ENCODE measurements around the gene PGLYRP3.

PGLYRP3 gene

GRCh38 chr1:153306303-153307220 lies 6.2 kb downstream of the PGLYRP3 start (continued):
- TF ChIP-seq ZBTB10 (tag by site-specific recombination; IDR thresholded peaks at IDR 0.05) = no peak
- TF ChIP-seq BCL6B (tag by site-specific recombination; IDR thresholded peaks at IDR 0.05) = no peak
- TF ChIP-seq MZF1 (tag by site-specific recombination; IDR thresholded peaks at IDR 0.05; ENCODE audit: borderline replicate concordance) = no peak
- no peak for TF ChIP-seq ZNF501 (tag by site-specific recombination; IDR thresholded peaks at IDR 0.05)
- no peak for TF ChIP-seq ZSCAN30 (tag by site-specific recombination; IDR thresholded peaks at IDR 0.05)

- Histone ChIP-seq H3K36me3 (ENCODE audit: control insufficient read depth in 2 of 2, insufficient read depth in 1 of 2, low read length in 2 of 2) (no peaks in the 10 kb centered on the region), H3K4me1 (ENCODE audit: control insufficient read depth, insufficient read depth, low read length) (no peaks in the 10 kb centered on the region), H3K4me3 (ENCODE audit: low read depth, low read length) (no peak overlapping the region), H3K9me3 (ENCODE audit: control insufficient read depth, insufficient read depth, low read depth, low read length) (no peaks in the 10 kb centered on the region), H3K27ac (ENCODE audit: extremely low read depth, low read depth, low read length) (no peak overlapping the region)
- ChIA-PET POLR2A (no interaction called here), CTCF (interaction anchor here (0.9 kb wide), 1 partner anchor 18 kb away, joined by 3 read pairs; no protein-coding TSS in a partner anchor)
- no peak for TF ChIP-seq ZNF514 (tag by site-specific recombination; IDR thresholded peaks at IDR 0.05)
These were observed 7.1 kb downstream of the PGLYRP3 start for GRCh38 chr1:153305682-153306081.

GRCh38 chr1:153302308-153302707 lies 10.4 kb downstream of the PGLYRP3 start:
- Histone ChIP-seq H3K4me3 (ENCODE audit: low read depth, low read length) (no peak overlapping the region), H3K9me3 (ENCODE audit: control insufficient read depth, insufficient read depth, low read depth, low read length) (no peaks in the 10 kb centered on the region), H3K36me3 (ENCODE audit: control insufficient read depth in 2 of 2, insufficient read depth in 1 of 2, low read length in 2 of 2) (no peaks in the 10 kb centered on the region), H3K27ac (ENCODE audit: extremely low read depth, low read depth, low read length) (no peak overlapping the region), H3K4me1 (ENCODE audit: control insufficient read depth, insufficient read depth, low read length) (no peaks in the 10 kb centered on the region)
- POLR2A ChIA-PET = no interaction called here
- CTCF ChIA-PET = no interaction called here
- no peak for TF ChIP-seq ZNF488 (tag by site-specific recombination; IDR thresholded peaks at IDR 0.05)
- no peak for TF ChIP-seq ZNF837 (tag by site-specific recombination; IDR thresholded peaks at IDR 0.05)
- TF ChIP-seq ZNF701 (tag by site-specific recombination; IDR thresholded peaks at IDR 0.05) = no peak
- TF ChIP-seq ZBTB49 (tag by site-specific recombination; IDR thresholded peaks at IDR 0.05; ENCODE audit: low read depth) = no peak
- TF ChIP-seq PRDM1 (tag by site-specific recombination; IDR thresholded peaks at IDR 0.05) = no peak
- TF ChIP-seq ZNF747 (tag by site-specific recombination; IDR thresholded peaks at IDR 0.05) = no peak
- no peak for TF ChIP-seq HIC1 (tag by site-specific recombination; IDR thresholded peaks at IDR 0.05)
- no peak for TF ChIP-seq ZNF624 (tag by site-specific recombination; IDR thresholded peaks at IDR 0.05)
- TF ChIP-seq SP7 (tag by site-specific recombination; IDR thresholded peaks at IDR 0.05) = no peak
- no peak for TF ChIP-seq ZNF660 (tag by site-specific recombination; IDR thresholded peaks at IDR 0.05)
- TF ChIP-seq ZNF529 (tag by site-specific recombination; IDR thresholded peaks at IDR 0.05; ENCODE audit: insufficient replicate concordance) = no peak
- TF ChIP-seq TRIM28 (IDR thresholded peaks at IDR 0.05; ENCODE audit: borderline replicate concordance, low read length) = no peak
- no peak for TF ChIP-seq ZNF23 (tag by site-specific recombination; IDR thresholded peaks at IDR 0.05; ENCODE audit: borderline replicate concordance)
- TF ChIP-seq ZNF302 (tag by site-specific recombination; IDR thresholded peaks at IDR 0.05; ENCODE audit: low read depth) = no peak

Measured in HEK293 (cell line).